HL-60 (cell line): ENCODE measurements around the gene GPR173.

Experiments
- DNase-seq, 2 experiments: peaks; one replicate each; pipeline ENCODE4 v3.0.0-alpha.2; 2010 to 2020; ENCODE audit warnings: low read depth in 1 of 2, low spot score in 1 of 2
- H3K27ac ChIP-seq: fragments of 250-450 bp; sonication (Bioruptor Pico); replicated peaks from 2 replicates; pipeline ENCODE4 v1.5.1; 2020; ENCODE audit warnings: mild to moderate bottlenecking, moderate library complexity
- H3K27me3 ChIP-seq: fragments of 250-450 bp; sonication (Bioruptor Pico); 2 replicates; pipeline ENCODE4 v1.5.1; 2021; ENCODE audit warnings: mild to moderate bottlenecking, moderate library complexity; ENCODE audit not compliant: insufficient read depth, poor library complexity, severe bottlenecking
- H3K4me3 ChIP-seq: replicated peaks from 2 replicates; pipeline ENCODE4 v1.5.1; 2011; ENCODE audit warnings: mild to moderate bottlenecking, control low read depth, low read length; ENCODE audit not compliant: insufficient read depth
- CTCF ChIP-seq: IDR thresholded peaks from one replicate; pipeline ENCODE4 v1.5.1; 2011; ENCODE audit warnings: low read length, control low read depth, inconsistent platforms; ENCODE audit not compliant: insufficient read depth
- GABPA ChIP-seq: IDR thresholded peaks from 2 replicates; pipeline ENCODE4 v1.6.1; 2012; ENCODE audit warnings: low read depth
- POLR2AphosphoS5 ChIP-seq: IDR thresholded peaks from 2 replicates; pipeline ENCODE4 v1.6.1; 2012; ENCODE audit warnings: low read depth
- REST ChIP-seq: IDR thresholded peaks from 2 replicates; pipeline ENCODE4 v1.6.1; 2012; ENCODE audit warnings: low read depth; ENCODE audit not compliant: insufficient replicate concordance
- SPI1 ChIP-seq: IDR thresholded peaks from 2 replicates; pipeline ENCODE4 v1.6.1; 2012; ENCODE audit warnings: low read depth, mild to moderate bottlenecking, borderline replicate concordance

The GPR173 gene

GRCh38 chrX:53005327-53005726 is 43.3 kb upstream of the GPR173 start:
- no peak for TF ChIP-seq POLR2AphosphoS5
- no peak for TF ChIP-seq GABPA
- TF ChIP-seq REST = no peak
- no peak for TF ChIP-seq CTCF
- no peak for TF ChIP-seq SPI1
- H3K27ac ChIP-seq = no peak overlapping the region
- no peak overlapping the region for H3K4me3 ChIP-seq
- no peak for DNase-seq
- H3K27me3 ChIP-seq = no peaks in the 10 kb centered on the region

- H3K27me3 ChIP-seq = no peaks in the 10 kb centered on the region
- H3K27ac ChIP-seq = no peak overlapping the region
- no peak overlapping the region for H3K4me3 ChIP-seq
- no peak for TF ChIP-seq REST
- TF ChIP-seq SPI1 = no peak
- no peak for TF ChIP-seq CTCF
- no peak for TF ChIP-seq POLR2AphosphoS5
- no peak for DNase-seq
Measured at GRCh38 chrX:53009032-53009431, 39.6 kb upstream of the GPR173 start.

GRCh38 chrX:53013291-53013690 is 35.3 kb upstream of the GPR173 start:
- no peak for DNase-seq
- TF ChIP-seq CTCF = no peak
- no peak for TF ChIP-seq SPI1
- no peak for TF ChIP-seq GABPA
- no peak for TF ChIP-seq REST
- no peak for TF ChIP-seq POLR2AphosphoS5
- Histone ChIP-seq H3K27ac (no peak overlapping the region), H3K27me3 (no peaks in the 10 kb centered on the region), H3K4me3 (no peak overlapping the region)
